Fibroblast of pulmonary artery (primary cell): Measurements from ENCODE around the gene IQGAP2.

ENCODE experiments used
- DNase-seq: peaks from one replicate; pipeline ENCODE4 v3.0.0-alpha.2; 2010; ENCODE audit warnings: low read depth
- H3K4me3 ChIP-seq: replicated peaks from 2 replicates; pipeline ENCODE4 v1.5.1; 2011; ENCODE audit warnings: low read depth, mild to moderate bottlenecking, control low read depth, low read length, moderate library complexity
- TF ChIP-seq, protein P1 (sequence below): IDR thresholded peaks from 2 replicates; pipeline ENCODE4 v1.5.1; 2011; ENCODE audit warnings: mild to moderate bottlenecking, control low read depth, low read length, inconsistent platforms; ENCODE audit errors: missing control alignments

Gene IQGAP2

GRCh38 chr5:76385540-76385939 is 17.5 kb upstream of the IQGAP2 start:
- TF ChIP-seq, protein P1, sequence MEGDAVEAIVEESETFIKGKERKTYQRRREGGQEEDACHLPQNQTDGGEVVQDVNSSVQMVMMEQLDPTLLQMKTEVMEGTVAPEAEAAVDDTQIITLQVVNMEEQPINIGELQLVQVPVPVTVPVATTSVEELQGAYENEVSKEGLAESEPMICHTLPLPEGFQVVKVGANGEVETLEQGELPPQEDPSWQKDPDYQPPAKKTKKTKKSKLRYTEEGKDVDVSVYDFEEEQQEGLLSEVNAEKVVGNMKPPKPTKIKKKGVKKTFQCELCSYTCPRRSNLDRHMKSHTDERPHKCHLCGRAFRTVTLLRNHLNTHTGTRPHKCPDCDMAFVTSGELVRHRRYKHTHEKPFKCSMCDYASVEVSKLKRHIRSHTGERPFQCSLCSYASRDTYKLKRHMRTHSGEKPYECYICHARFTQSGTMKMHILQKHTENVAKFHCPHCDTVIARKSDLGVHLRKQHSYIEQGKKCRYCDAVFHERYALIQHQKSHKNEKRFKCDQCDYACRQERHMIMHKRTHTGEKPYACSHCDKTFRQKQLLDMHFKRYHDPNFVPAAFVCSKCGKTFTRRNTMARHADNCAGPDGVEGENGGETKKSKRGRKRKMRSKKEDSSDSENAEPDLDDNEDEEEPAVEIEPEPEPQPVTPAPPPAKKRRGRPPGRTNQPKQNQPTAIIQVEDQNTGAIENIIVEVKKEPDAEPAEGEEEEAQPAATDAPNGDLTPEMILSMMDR, result no peak
- no peak for DNase-seq
- no peak overlapping the region for H3K4me3 ChIP-seq

DNA sequence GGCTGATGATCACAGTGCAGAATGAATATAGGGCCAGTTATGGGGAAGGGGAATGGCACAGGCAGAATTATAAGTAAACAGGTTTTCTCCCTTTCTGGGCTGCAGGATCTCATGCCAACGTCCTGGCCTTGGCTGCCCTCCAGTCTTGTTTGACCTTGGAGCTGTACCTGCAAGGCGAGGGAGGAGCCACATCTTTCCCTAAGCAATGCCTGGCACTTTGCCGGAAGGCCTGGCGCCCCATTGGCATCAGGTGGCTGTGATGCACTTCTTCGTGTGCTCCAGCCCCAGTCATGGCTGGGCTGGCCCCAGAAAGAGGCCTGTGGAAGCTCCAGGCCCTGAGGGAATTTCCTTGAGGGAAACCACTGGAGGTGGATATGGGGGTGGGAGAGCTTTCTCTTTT is 16.7 kb upstream of the IQGAP2 start:
- no peak for DNase-seq
- TF ChIP-seq, protein P1, result no peak
- no peak overlapping the region for H3K4me3 ChIP-seq

DNA sequence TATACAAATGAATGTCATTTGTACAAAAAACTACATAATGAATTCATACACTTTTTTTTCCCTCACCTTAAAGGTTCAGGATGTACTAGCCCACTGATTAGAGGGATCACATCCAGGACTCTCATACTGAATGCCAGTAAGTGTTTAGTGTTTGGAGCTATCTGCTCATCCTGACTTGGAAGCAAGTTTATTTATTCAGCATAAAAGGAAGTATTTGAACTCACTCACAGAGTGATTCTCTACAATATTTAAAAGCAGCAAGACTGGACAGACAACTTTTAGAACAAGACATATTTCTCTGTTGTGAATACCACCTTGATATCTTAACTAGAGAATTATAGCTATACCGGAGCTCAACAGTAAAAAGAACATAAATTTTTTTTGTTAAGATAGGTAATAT is 14.8 kb upstream of the IQGAP2 start:
- DNase-seq, result no peak
- TF ChIP-seq, protein P1, result no peak
- H3K4me3 ChIP-seq, result no peak overlapping the region

DNA sequence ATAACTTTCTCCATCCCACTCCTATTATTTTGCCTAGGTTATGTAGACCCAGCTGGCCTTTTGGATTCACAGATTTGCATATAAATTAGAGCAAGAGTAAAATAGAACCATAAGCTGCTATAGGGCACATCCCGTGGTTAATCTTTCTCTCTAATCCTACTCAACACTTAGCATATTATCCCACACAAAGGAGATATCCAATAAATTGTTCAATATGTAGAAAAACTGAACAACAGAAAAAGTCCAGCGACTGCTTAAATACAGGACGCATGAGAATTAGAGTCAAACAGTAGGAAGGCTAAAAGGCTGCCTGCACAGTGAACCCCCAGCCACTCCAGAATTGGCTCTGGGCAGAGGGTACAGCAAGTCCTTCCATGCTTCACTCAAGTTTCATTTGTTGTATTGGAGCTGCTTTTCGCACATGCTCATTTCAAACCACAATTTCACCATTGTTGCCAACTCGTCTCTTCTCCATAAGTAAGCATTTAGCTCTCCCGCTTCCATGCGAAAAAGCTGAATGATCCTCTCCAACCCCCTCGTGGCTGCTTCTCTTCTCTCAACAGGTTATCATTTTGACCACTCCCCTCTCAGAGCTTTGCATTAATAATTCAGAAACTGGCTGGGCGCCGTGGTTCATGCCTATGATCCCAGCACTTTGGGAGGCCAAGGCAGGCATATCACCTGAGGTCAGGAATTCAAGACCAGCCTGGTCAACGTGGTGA is 14.1 kb upstream of the IQGAP2 start:
- TF ChIP-seq, protein P1, result no peak
- H3K4me3 ChIP-seq, result no peak overlapping the region
- no peak for DNase-seq

- DNase-seq, result no peak
- no peak overlapping the region for H3K4me3 ChIP-seq
- TF ChIP-seq, protein P1, result no peak
Observed at GRCh38 chr5:76389513-76390154, 13.5 kb upstream of the IQGAP2 start.

- DNase-seq, result no peak
- no peak overlapping the region for H3K4me3 ChIP-seq
- TF ChIP-seq, protein P1, result no peak
Observed at GRCh38 chr5:76391014-76391413, 12.1 kb upstream of the IQGAP2 start.
